Measurements from ENCODE around the gene OSBPL2.

The OSBPL2 gene

DNA sequence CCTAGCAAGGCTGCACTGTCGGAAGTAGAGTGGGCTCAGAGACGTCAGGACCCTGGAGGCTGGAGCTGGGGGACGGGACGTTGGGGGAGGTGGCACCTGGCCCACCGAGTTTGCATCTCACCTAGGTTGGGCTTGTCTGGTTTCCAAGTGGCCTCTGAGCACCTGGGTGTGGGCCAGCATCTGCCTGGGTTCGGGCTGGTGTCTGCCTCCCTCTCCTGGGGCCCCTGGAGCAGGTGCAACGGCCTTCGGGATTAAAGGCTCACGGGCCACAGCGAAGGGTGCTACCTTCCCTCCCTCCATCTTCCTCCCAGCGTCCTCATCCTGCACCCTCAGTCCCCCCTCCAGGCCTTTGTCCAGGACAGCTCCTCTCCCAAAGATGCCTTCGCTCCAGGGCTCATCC is 24.3 kb upstream of the OSBPL2 start:
- no peak overlapping the region for H3K27ac ChIP-seq (ENCODE audit: low read length)
- H3K9me3 ChIP-seq (ENCODE audit: insufficient read depth, low read length, severe bottlenecking) = no peaks in the 10 kb centered on the region
- H3K9ac ChIP-seq (ENCODE audit: low read depth, low read length) = no peak overlapping the region
- H3K4me2 ChIP-seq (ENCODE audit: insufficient read depth, low read length) = no peak overlapping the region
- H3K4me3 ChIP-seq (ENCODE audit: low read depth in 1 of 2, low read length in 2 of 2) = no peak overlapping the region
- H4K20me1 ChIP-seq (ENCODE audit: insufficient read depth, low read length) = peaks cover 48% of the 10 kb centered on the region
- H2AFZ ChIP-seq (ENCODE audit: low read depth, low read length) = no peak overlapping the region
- no peak for DNase-seq
- TF ChIP-seq EZH2 (IDR thresholded peaks at IDR 0.05; ENCODE audit: borderline replicate concordance, low read depth, low read length, severe bottlenecking) = no peak
- TF ChIP-seq, protein P1, sequence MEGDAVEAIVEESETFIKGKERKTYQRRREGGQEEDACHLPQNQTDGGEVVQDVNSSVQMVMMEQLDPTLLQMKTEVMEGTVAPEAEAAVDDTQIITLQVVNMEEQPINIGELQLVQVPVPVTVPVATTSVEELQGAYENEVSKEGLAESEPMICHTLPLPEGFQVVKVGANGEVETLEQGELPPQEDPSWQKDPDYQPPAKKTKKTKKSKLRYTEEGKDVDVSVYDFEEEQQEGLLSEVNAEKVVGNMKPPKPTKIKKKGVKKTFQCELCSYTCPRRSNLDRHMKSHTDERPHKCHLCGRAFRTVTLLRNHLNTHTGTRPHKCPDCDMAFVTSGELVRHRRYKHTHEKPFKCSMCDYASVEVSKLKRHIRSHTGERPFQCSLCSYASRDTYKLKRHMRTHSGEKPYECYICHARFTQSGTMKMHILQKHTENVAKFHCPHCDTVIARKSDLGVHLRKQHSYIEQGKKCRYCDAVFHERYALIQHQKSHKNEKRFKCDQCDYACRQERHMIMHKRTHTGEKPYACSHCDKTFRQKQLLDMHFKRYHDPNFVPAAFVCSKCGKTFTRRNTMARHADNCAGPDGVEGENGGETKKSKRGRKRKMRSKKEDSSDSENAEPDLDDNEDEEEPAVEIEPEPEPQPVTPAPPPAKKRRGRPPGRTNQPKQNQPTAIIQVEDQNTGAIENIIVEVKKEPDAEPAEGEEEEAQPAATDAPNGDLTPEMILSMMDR (IDR thresholded peaks at IDR 0.05; ENCODE audit: borderline replicate concordance, extremely low read depth, low read length, poor library complexity, severe bottlenecking) = no peak
- ATAC-seq (ENCODE audit: insufficient read depth, low read depth) = no peak
- H3K4me1 ChIP-seq (ENCODE audit: insufficient read depth, low read length) = no peaks in the 10 kb centered on the region
- H3K27me3 ChIP-seq (ENCODE audit: insufficient read depth, low read length, poor library complexity) = peaks cover 3% of the 10 kb centered on the region
- no peaks in the 10 kb centered on the region for H3K36me3 ChIP-seq (ENCODE audit: insufficient read depth, low read length)
- H3K79me2 ChIP-seq (ENCODE audit: insufficient read depth, low read length) = no peaks in the 10 kb centered on the region

- TF ChIP-seq, protein P1 (IDR thresholded peaks at IDR 0.05; ENCODE audit: borderline replicate concordance, extremely low read depth, low read length, poor library complexity, severe bottlenecking) = no peak
- no peak for TF ChIP-seq EZH2 (IDR thresholded peaks at IDR 0.05; ENCODE audit: borderline replicate concordance, low read depth, low read length, severe bottlenecking)
- Histone ChIP-seq H3K36me3 (ENCODE audit: insufficient read depth, low read length) (no peaks in the 10 kb centered on the region), H3K4me1 (ENCODE audit: insufficient read depth, low read length) (peaks cover 3% of the 10 kb centered on the region), H3K27ac (ENCODE audit: low read length) (no peak overlapping the region), H2AFZ (ENCODE audit: low read depth, low read length) (no peak overlapping the region), H3K9ac (ENCODE audit: low read depth, low read length) (no peak overlapping the region), H3K9me3 (ENCODE audit: insufficient read depth, low read length, severe bottlenecking) (no peaks in the 10 kb centered on the region), H4K20me1 (ENCODE audit: insufficient read depth, low read length) (peaks cover 45% of the 10 kb centered on the region), H3K79me2 (ENCODE audit: insufficient read depth, low read length) (no peaks in the 10 kb centered on the region), H3K27me3 (ENCODE audit: insufficient read depth, low read length, poor library complexity) (peaks cover 3% of the 10 kb centered on the region), H3K4me2 (ENCODE audit: insufficient read depth, low read length) (no peak overlapping the region), H3K4me3 (ENCODE audit: low read depth in 1 of 2, low read length in 2 of 2) (no peak overlapping the region)
- DNase-seq = no peak
- no peak for ATAC-seq (ENCODE audit: insufficient read depth, low read depth)
Measured at GRCh38 chr20:62215020-62215990, 23.0 kb upstream of the OSBPL2 start.

DNA sequence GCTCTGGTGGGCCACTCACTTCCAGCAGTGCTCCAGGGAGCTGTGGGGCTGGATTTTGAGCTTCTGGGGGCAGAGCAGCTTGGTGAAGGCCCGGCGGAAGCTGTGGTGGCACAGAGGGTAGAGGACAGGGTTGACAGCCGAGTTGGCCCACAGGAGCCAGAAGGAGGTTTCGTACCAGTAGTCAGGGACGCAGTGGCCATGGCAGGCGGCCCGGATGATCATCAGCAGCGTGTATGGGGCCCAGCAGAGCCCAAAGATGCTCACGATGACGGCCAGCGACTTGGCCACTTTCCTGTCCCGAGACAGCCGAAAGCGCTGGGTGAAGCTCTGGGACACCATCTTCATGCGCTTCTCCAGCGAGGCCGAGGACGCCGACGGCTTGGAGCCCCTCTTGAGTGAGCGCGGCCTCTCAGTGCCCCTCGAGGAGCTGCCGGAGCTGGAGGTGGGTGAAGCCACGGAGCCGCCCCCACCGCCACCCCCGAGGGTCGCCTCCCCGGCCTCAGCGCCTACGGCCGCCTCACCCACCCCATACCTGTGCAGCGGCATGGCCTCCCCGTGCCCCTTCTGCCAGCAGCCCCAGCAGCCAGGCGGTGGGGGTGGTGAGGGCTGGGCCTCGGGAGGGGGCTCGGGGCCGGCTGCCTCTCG is 22.2 kb upstream of the OSBPL2 start:
- no peak for DNase-seq
- H3K9ac ChIP-seq (ENCODE audit: low read depth, low read length) = no peak overlapping the region
- H3K9me3 ChIP-seq (ENCODE audit: insufficient read depth, low read length, severe bottlenecking) = no peaks in the 10 kb centered on the region
- no peaks in the 10 kb centered on the region for H3K36me3 ChIP-seq (ENCODE audit: insufficient read depth, low read length)
- H3K27ac ChIP-seq (ENCODE audit: low read length) = no peak overlapping the region
- no peak for TF ChIP-seq EZH2 (IDR thresholded peaks at IDR 0.05; ENCODE audit: borderline replicate concordance, low read depth, low read length, severe bottlenecking)
- TF ChIP-seq, protein P1 (IDR thresholded peaks at IDR 0.05; ENCODE audit: borderline replicate concordance, extremely low read depth, low read length, poor library complexity, severe bottlenecking) = no peak
- H3K4me3 ChIP-seq (ENCODE audit: low read depth in 1 of 2, low read length in 2 of 2) = no peak overlapping the region
- H3K79me2 ChIP-seq (ENCODE audit: insufficient read depth, low read length) = no peaks in the 10 kb centered on the region
- H3K4me1 ChIP-seq (ENCODE audit: insufficient read depth, low read length) = peaks cover 6% of the 10 kb centered on the region
- no peak for ATAC-seq (ENCODE audit: insufficient read depth, low read depth)
- H2AFZ ChIP-seq (ENCODE audit: low read depth, low read length) = no peak overlapping the region
- no peak overlapping the region for H3K4me2 ChIP-seq (ENCODE audit: insufficient read depth, low read length)
- H4K20me1 ChIP-seq (ENCODE audit: insufficient read depth, low read length) = peaks cover 49% of the 10 kb centered on the region
- peaks cover 4% of the 10 kb centered on the region for H3K27me3 ChIP-seq (ENCODE audit: insufficient read depth, low read length, poor library complexity)

All from DND-41 (cell line).